Upper lobe of right lung (tissue), 1 donor: ENCODE results near the gene DAGLB. TPM values are rescaled to one million over a fixed set of nuclear protein-coding genes. Genes with fewer than 3 reads are reported as not detected.
"Not testable (repeated sequence)": the region's sequence is repeated elsewhere in the genome, so short reads cannot be mapped to it uniquely, and the experiment has no call there.

Experiments
- ATAC-seq: fragments of 200-7000 bp; cut with Tn5 transposase; one replicate; pipeline ENCODE4 v1.9.1; 2020; ENCODE audit warnings: mild to moderate bottlenecking, moderate library complexity
- DNase-seq: peaks from one replicate; pipeline ENCODE4 v3.0.0-alpha.2; 2020
- H3K27ac ChIP-seq: fragments of 200-600 bp; one replicate; pipeline ENCODE4 v1.8.0; 2022
- H3K27me3 ChIP-seq: fragments of 200-600 bp; one replicate; pipeline ENCODE4 v1.8.0; 2022; ENCODE audit warnings: mild to moderate bottlenecking
- H3K36me3 ChIP-seq: fragments of 200-600 bp; one replicate; pipeline ENCODE4 v1.8.0; 2022
- H3K4me1 ChIP-seq: fragments of 200-600 bp; one replicate; pipeline ENCODE4 v1.8.0; 2022
- H3K4me3 ChIP-seq: fragments of 200-600 bp; one replicate; pipeline ENCODE4 v1.8.0; 2022; ENCODE audit warnings: mild to moderate bottlenecking
- H3K9me3 ChIP-seq: fragments of 200-600 bp; one replicate; pipeline ENCODE4 v1.8.0; 2022
- CTCF ChIP-seq: fragments of 200-600 bp; IDR thresholded peaks from one replicate; pipeline ENCODE4 v1.8.0; 2022; ENCODE audit warnings: antibody characterized with exemption
- intact Hi-C: fragments of 100-400 bp; cut with DNase I; formaldehyde crosslinking; loops from one replicate; pipeline ENCODE4 v1.11.0; 2022
- total RNA-seq: library from RNA; stranded (reverse); fragmentation: NEBNext Ultra II Directional; extraction: Animal tissue kit (Norgen Biotek cat#: 25700); gene quantifications from one replicate; pipeline ENCODE4 v1.2.1, GENCODE V29; 2021
- donor health status: DM: no; HTN: yes; CAD: no; lungs with severe emphysema.

Gene DAGLB
- total RNA-seq, 1 donor from 2014 or later = 34.7 TPM

DNA sequence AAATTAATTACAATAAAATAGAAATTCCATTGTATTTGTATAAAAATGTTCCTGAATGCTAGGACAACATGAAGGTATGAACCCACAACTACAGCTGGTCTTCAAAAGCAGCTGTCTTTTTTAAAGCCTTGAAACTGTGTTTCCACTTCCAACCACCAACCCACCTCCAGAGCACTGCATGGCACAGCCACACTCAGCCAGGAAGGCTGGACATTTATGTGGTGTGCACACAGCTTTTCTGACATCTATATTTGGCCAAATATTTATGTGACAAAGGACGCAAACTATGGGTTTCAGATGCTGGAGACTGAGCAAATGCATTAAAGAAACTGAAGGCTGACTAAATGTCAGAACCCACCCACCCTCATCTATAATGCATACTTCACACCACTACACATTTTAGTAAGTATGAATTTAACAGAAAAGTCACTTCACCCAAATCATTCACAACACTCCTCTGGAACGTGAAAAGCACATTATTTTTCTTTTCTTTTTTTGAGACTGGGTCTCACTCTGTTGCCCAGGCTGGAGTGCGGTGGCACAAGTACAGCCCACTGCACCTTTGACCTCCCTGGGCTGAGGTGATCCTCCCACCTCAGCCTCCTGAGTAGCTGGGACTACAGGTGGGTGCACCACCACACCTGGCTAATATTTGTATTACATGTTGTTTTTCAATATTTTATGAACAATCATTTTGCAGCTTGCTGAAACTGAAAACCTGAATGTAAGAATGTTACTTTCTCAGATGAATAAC lies 27.9 kb upstream of the DAGLB start:
- ATAC-seq = no peak
- Histone ChIP-seq H3K36me3 (peaks cover 35% of the 10 kb centered on the region), H3K4me1 (peaks cover 24% of the 10 kb centered on the region)

GRCh38 chr7:6465862-6466261 lies 18.1 kb upstream of the DAGLB start:
- ATAC-seq (peak; percentile 72), DNase-seq (no peak)
- H3K36me3 ChIP-seq = peaks cover 90% of the 10 kb centered on the region
- no peak overlapping the region for H3K27ac ChIP-seq
- H3K4me1 ChIP-seq = no peaks in the 10 kb centered on the region
- H3K9me3 ChIP-seq = no peaks in the 10 kb centered on the region
- no peak for TF ChIP-seq CTCF
- no peak overlapping the region for H3K4me3 ChIP-seq
- H3K27me3 ChIP-seq = no peaks in the 10 kb centered on the region
- intact Hi-C loops = no loop called here

More for the DNA sequence above, 27.9 kb upstream of the DAGLB start:
- intact Hi-C loops = no loop called here
- H3K27ac ChIP-seq = no peak overlapping the region
- no peaks in the 10 kb centered on the region for H3K27me3 ChIP-seq
- TF ChIP-seq CTCF = no peak
- no peak for DNase-seq
- H3K4me3 ChIP-seq = no peak overlapping the region
- H3K9me3 ChIP-seq = no peaks in the 10 kb centered on the region

GRCh38 chr7:6463609-6464008 lies 15.9 kb upstream of the DAGLB start:
- H3K27me3 ChIP-seq, DNase-seq, ATAC-seq, H3K4me1 ChIP-seq, intact Hi-C loops, H3K9me3 ChIP-seq, H3K27ac ChIP-seq, H3K4me3 ChIP-seq: not testable (repeated sequence)
- H3K36me3 ChIP-seq = peaks cover 72% of the 10 kb centered on the region

DNA sequence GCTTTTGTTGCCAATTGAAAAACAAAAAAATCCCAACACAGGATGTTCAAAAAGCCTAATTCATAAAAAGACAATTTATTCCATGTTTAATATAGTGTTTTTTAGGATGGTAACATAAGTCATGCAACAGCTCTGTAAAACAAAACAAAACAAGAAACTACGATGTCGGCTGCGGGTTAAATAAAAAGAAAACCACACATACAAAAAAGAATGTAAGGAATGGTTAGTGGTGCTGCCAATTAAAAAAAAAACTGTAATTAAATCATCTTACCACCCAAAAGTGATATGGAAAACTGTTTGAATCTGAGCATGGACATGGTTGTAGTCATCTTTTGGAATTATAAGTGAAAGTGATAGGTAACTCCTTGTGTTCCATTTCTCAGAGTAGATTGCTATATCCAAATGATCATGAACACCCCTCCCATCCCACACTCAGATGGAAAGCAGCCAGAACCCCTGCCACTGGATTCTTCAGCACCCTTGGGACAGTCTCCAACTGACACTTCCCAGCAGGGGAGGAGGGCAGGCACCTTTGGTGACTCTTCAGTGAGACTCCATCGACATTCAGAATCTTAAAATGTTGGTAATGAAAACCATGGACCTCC lies 14.3 kb upstream of the DAGLB start:
- Histone ChIP-seq H3K9me3 (no peaks in the 10 kb centered on the region), H3K4me1 (no peaks in the 10 kb centered on the region), H3K36me3 (peaks cover 56% of the 10 kb centered on the region), H3K27me3 (no peaks in the 10 kb centered on the region), H3K4me3 (no peak overlapping the region), H3K27ac (no peak overlapping the region)
- no peak for TF ChIP-seq CTCF
- DNase-seq (no peak), ATAC-seq (no peak)
- intact Hi-C loops = no loop called here

- intact Hi-C loops = no loop called here
- Histone ChIP-seq H3K27ac (no peak overlapping the region), H3K4me3 (no peak overlapping the region), H3K9me3 (no peaks in the 10 kb centered on the region), H3K27me3 (no peaks in the 10 kb centered on the region), H3K36me3 (peaks cover 47% of the 10 kb centered on the region), H3K4me1 (no peaks in the 10 kb centered on the region)
- no peak for TF ChIP-seq CTCF
- no peak for DNase-seq
- ATAC-seq = no peak
Observed at GRCh38 chr7:6460990-6461584, 13.3 kb upstream of the DAGLB start.

- H3K9me3 ChIP-seq = no peaks in the 10 kb centered on the region
- H3K4me3 ChIP-seq = no peak overlapping the region
- no peak for DNase-seq
- intact Hi-C loops = no loop called here
- H3K27me3 ChIP-seq = no peaks in the 10 kb centered on the region
- peaks cover 39% of the 10 kb centered on the region for H3K36me3 ChIP-seq
- H3K4me1 ChIP-seq = no peaks in the 10 kb centered on the region
- no peak overlapping the region for H3K27ac ChIP-seq
- TF ChIP-seq CTCF = no peak
- ATAC-seq = no peak
Observed at GRCh38 chr7:6460303-6460702, 12.5 kb upstream of the DAGLB start.

DNA sequence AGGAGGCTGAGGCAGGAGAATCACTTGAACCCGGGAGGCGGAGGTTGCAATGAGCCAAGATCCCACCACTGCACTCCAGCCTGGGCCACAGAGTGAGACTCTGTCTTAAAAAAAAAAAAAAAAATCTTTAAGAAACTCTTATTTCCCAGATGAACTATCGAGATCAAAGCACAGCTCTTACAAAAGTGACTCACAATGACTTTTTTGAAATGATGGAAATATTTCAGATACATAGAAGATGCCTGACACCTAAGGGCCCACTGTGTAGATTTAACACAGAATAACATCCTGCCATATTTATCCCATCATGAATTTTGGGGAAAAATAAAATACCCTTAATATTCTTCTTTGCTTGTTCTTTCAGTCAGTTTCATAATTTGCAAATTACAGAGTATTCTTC lies 10.9 kb upstream of the DAGLB start:
- H3K36me3 ChIP-seq = peaks cover 29% of the 10 kb centered on the region
- H3K4me3 ChIP-seq, DNase-seq, H3K27ac ChIP-seq, ATAC-seq, H3K4me1 ChIP-seq, intact Hi-C loops, H3K9me3 ChIP-seq, H3K27me3 ChIP-seq: not testable (repeated sequence)
